H1 (cell line): ENCODE measurements around the gene RGS11.
A peak's percentile ranks its signal among the peaks of the same experiment; 100 is the strongest.

ENCODE experiments used
- CHD1 ChIP-seq: IDR thresholded peaks from 2 replicates; pipeline ENCODE4 v1.6.1; 2012; ENCODE audit warnings: low read depth, low read length, improper control_type of control experiment
- EP300 ChIP-seq, 2 experiments: IDR thresholded peaks; 1 replicate in 1 of 2; 2 replicates in 1 of 2; pipeline ENCODE4 v1.6.1; 2011 to 2012; ENCODE audit warnings: low read depth in 2 of 2, low read length in 2 of 2, mild to moderate bottlenecking in 2 of 2, borderline replicate concordance in 1 of 2, inconsistent platforms in 1 of 2, moderate library complexity in 1 of 2
- EZH2 ChIP-seq: fragments of 200-600 bp; sonication (generic); IDR thresholded peaks from 2 replicates; pipeline ENCODE4 v1.7.1; 2012; ENCODE audit warnings: low read depth, mild to moderate bottlenecking, moderate library complexity, low read length, inconsistent platforms; ENCODE audit not compliant: severe bottlenecking
- SP1 ChIP-seq: IDR thresholded peaks from 2 replicates; pipeline ENCODE4 v1.6.1; 2011; ENCODE audit warnings: low read depth, low read length
- TF ChIP-seq, protein P1 (sequence below), 3 experiments: IDR thresholded peaks; 1 replicate in 2 of 3; 2 replicates in 1 of 3; pipeline versions ENCODE4 v1.5.1 to v1.6.1; 2011; ENCODE audit warnings: low read length in 3 of 3, mild to moderate bottlenecking in 3 of 3, inconsistent platforms in 2 of 3, low read depth in 1 of 3, moderate library complexity in 1 of 3; ENCODE audit not compliant: insufficient read depth in 1 of 3; ENCODE audit errors: control extremely low read depth in 1 of 3
- TF ChIP-seq, protein P2 (sequence below): IDR thresholded peaks from 2 replicates; pipeline ENCODE4 v1.6.1; 2011; ENCODE audit warnings: low read depth, mild to moderate bottlenecking, low read length; ENCODE audit not compliant: insufficient read depth

DNA sequence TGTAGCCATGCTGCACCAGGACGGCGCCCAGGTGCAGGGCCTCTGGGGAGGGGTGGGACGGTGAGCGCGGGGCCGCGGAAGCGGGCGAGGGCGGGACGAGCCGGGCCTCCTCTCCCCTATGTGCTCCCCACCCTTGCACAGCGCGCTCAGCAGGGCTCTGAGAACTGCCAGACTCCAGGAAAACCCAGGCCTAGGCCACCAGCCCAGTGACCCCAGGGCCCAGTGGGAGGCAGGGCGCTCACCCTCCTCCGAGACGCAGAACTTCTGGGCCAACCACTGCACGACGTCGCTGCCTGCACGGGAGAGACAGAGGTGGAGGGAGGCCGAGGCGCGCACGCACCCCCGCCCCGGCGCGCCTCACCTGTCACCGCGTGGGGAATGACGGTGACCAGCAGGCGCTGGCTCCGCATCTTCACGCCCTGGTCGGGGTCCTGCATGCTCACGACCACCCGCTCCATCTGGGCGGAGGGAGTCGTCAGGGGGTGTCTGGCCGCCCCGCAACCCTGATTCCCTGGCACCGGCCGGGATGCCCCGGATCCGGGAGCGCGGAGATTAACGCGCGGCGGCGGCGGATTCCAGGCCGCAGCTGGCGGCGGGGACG lies 603 bp downstream of the RGS11 start:
- TF ChIP-seq, protein P1, sequence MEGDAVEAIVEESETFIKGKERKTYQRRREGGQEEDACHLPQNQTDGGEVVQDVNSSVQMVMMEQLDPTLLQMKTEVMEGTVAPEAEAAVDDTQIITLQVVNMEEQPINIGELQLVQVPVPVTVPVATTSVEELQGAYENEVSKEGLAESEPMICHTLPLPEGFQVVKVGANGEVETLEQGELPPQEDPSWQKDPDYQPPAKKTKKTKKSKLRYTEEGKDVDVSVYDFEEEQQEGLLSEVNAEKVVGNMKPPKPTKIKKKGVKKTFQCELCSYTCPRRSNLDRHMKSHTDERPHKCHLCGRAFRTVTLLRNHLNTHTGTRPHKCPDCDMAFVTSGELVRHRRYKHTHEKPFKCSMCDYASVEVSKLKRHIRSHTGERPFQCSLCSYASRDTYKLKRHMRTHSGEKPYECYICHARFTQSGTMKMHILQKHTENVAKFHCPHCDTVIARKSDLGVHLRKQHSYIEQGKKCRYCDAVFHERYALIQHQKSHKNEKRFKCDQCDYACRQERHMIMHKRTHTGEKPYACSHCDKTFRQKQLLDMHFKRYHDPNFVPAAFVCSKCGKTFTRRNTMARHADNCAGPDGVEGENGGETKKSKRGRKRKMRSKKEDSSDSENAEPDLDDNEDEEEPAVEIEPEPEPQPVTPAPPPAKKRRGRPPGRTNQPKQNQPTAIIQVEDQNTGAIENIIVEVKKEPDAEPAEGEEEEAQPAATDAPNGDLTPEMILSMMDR (IDR thresholded peaks at IDR 0.05; ENCODE audit: control extremely low read depth in 1 of 3, insufficient read depth in 1 of 3, low read depth in 1 of 3, low read length in 3 of 3) = no peak
- TF ChIP-seq EP300 (IDR thresholded peaks at IDR 0.05; ENCODE audit: borderline replicate concordance in 1 of 2, low read depth in 2 of 2, low read length in 2 of 2) (no peak), CHD1 (no peak), EZH2 (peak; percentile 78), SP1 (no peak)
- TF ChIP-seq, protein P2, sequence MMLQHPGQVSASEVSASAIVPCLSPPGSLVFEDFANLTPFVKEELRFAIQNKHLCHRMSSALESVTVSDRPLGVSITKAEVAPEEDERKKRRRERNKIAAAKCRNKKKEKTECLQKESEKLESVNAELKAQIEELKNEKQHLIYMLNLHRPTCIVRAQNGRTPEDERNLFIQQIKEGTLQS = no peak
